PC-3 (cell line): ENCODE measurements around the gene TGOLN2. TPM values are rescaled to one million over a fixed set of nuclear protein-coding genes. Genes with fewer than 3 reads are reported as not detected.

Experiments used
- ATAC-seq: fragments of 200-7000 bp; cut with Tn5 transposase; 2 replicates; pipeline ENCODE4 v1.9.1; 2020; ENCODE audit warnings: mild to moderate bottlenecking, moderate library complexity
- BruUV-seq: library from RNA; stranded (reverse); fragments of 400-500 nt; replicated peaks from 2 replicates; lab custom pipeline; 2021; lab: Mats Ljungman, UMichigan
- CTCF ChIA-PET: fragments of 300-600 bp; sonication (Branson Sonifier 250); formaldehyde crosslinking; loops from one replicate; lab custom pipeline; 2022; ENCODE audit warnings: antibody characterized with exemption; lab: Charles Lee
- POLR2A ChIA-PET: fragments of 300-600 bp; sonication (Branson Sonifier 250); formaldehyde crosslinking; loops from one replicate; lab custom pipeline; 2022; ENCODE audit warnings: antibody characterized with exemption; ENCODE audit not compliant: unreplicated experiment; lab: Charles Lee
- DNase-seq: peaks from one replicate; pipeline ENCODE4 v3.0.0-alpha.2; 2015
- H2AFZ ChIP-seq: fragments of 300-600 bp; sonication (generic); 2 replicates; pipeline ENCODE4 v1.6.0; 2016; ENCODE audit warnings: antibody characterized with exemption, low read length
- H3F3A ChIP-seq: fragments of 300-600 bp; sonication (generic); one replicate; pipeline ENCODE4 v1.6.0; 2017; ENCODE audit warnings: antibody characterized with exemption, low read length, control low read depth, mild to moderate bottlenecking; ENCODE audit not compliant: unreplicated experiment
- H3K27ac ChIP-seq: fragments of 300-600 bp; sonication (generic); 2 replicates; pipeline ENCODE4 v1.5.1; 2016; ENCODE audit warnings: mild to moderate bottlenecking, low read length
- H3K27me3 ChIP-seq: fragments of 300-600 bp; sonication (generic); 2 replicates; pipeline ENCODE4 v1.6.1; 2016; ENCODE audit warnings: low read length, mixed read lengths
- H3K36me3 ChIP-seq: fragments of 300-600 bp; sonication (generic); 2 replicates; pipeline ENCODE4 v1.6.1; 2016; ENCODE audit warnings: low read depth, mixed run types, low read length, mixed read lengths
- H3K4me1 ChIP-seq: fragments of 300-600 bp; sonication (generic); 2 replicates; pipeline ENCODE4 v1.5.1; 2016; ENCODE audit warnings: low read length; ENCODE audit not compliant: insufficient read depth
- H3K4me2 ChIP-seq: fragments of 300-600 bp; sonication (generic); 2 replicates; pipeline ENCODE4 v1.6.0; 2016; ENCODE audit warnings: low read length
- H3K4me3 ChIP-seq: fragments of 300-600 bp; sonication (generic); 2 replicates; pipeline ENCODE4 v1.5.1; 2016; ENCODE audit warnings: mild to moderate bottlenecking, low read length, mixed read lengths
- H3K79me2 ChIP-seq: fragments of 300-600 bp; sonication (generic); 2 replicates; pipeline ENCODE4 v1.6.1; 2017; ENCODE audit warnings: low read length, mixed read lengths
- H3K9ac ChIP-seq: fragments of 300-600 bp; sonication (generic); 2 replicates; pipeline ENCODE4 v1.6.0; 2016; ENCODE audit warnings: mild to moderate bottlenecking, low read length
- H3K9me2 ChIP-seq: fragments of 300-600 bp; sonication (generic); replicated peaks from 2 replicates; pipeline ENCODE4 v1.6.1; 2016; ENCODE audit warnings: mixed run types, low read length, mixed read lengths
- H3K9me3 ChIP-seq: fragments of 300-600 bp; sonication (generic); 2 replicates; pipeline ENCODE4 v1.6.1; 2016; ENCODE audit warnings: low read length, mixed read lengths
- H4K20me1 ChIP-seq: fragments of 300-600 bp; sonication (generic); 2 replicates; pipeline ENCODE4 v1.6.1; 2016; ENCODE audit warnings: low read length, mixed read lengths
- EZH2 ChIP-seq: fragments of 300-600 bp; sonication (generic); IDR thresholded peaks from one replicate; pipeline ENCODE4 v1.6.1; 2017; ENCODE audit warnings: antibody characterized with exemption, mild to moderate bottlenecking, low read length; ENCODE audit not compliant: unreplicated experiment
- EZH2phosphoT487 ChIP-seq: fragments of 300-600 bp; sonication (generic); IDR thresholded peaks from 2 replicates; pipeline ENCODE4 v1.6.1; 2018; ENCODE audit warnings: mild to moderate bottlenecking, antibody characterized with exemption, low read length, borderline replicate concordance
- intact Hi-C: fragments of 100-400 bp; cut with micrococcal nuclease; formaldehyde crosslinking; loops from 2 replicates; pipeline ENCODE4 v1.9.0; 2023
- total RNA-seq: library from RNA; depleted of rRNA; stranded (reverse); fragments of >200 nt; gene quantifications from 2 replicates; pipeline ENCODE4 v1.2.3, GENCODE V29; 2014
- TF ChIP-seq, protein P1 (sequence below): fragments of 300-600 bp; sonication (generic); conservative IDR thresholded peaks from 2 replicates; pipeline ENCODE4 v1.5.1; 2017; ENCODE audit warnings: antibody characterized with exemption, low read depth, mild to moderate bottlenecking, low read length

The TGOLN2 gene
- total RNA-seq, 1 experiment from 2014 or later = 48.9 TPM

DNA sequence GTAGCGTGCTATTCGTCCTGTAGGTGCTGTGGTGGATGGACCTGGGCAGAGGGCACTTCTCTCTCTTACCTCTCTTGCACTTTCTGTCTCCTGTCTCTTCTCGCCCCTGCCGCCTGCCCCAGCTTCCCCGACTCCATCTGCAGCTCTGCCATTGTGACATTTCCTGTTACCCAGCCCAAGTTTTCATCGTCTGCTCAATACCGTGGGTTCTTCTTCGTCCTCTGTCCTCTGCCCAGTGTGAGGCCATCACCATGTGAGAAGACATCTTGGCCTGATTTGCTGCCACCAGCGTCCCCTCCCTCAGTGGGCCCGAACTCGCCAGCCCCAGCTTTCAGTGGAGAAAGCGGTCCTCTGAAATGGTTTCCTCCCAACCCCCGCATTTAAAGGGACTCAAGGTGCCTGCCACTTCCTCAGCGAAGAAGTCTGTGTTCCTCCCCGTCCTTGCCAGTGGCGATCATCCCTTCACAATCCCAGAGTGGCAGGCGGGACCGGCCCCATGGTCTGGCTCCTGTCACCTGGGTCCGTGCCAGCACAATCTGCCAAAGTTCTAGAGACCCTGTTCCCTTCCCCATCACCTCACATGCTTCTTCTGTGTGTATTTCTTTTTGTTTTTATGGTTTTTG is 18.0 kb downstream of the TGOLN2 start:
- H3K9ac ChIP-seq = no peak overlapping the region
- H3K27me3 ChIP-seq = no peaks in the 10 kb centered on the region
- H3F3A ChIP-seq = no peaks in the 10 kb centered on the region
- CTCF ChIA-PET = interaction anchor here (0.5 kb wide), 1 partner anchor 250 kb away, joined by 3 read pairs; no protein-coding TSS in a partner anchor
- no peaks in the 10 kb centered on the region for H3K79me2 ChIP-seq
- H3K36me3 ChIP-seq = no peaks in the 10 kb centered on the region
- DNase-seq (no peak), ATAC-seq (no peak)
- POLR2A ChIA-PET = interaction anchor here (0.8 kb wide), 1 partner anchor 16 kb away, joined by 3 read pairs; no protein-coding TSS in a partner anchor
- no peak overlapping the region for H3K4me2 ChIP-seq
- no peak overlapping the region for H3K27ac ChIP-seq
- H3K9me2 ChIP-seq = no peaks in the 10 kb centered on the region
- H2AFZ ChIP-seq = no peak overlapping the region
- no peaks in the 10 kb centered on the region for H4K20me1 ChIP-seq
- no peak for TF ChIP-seq EZH2
- TF ChIP-seq, protein P1, sequence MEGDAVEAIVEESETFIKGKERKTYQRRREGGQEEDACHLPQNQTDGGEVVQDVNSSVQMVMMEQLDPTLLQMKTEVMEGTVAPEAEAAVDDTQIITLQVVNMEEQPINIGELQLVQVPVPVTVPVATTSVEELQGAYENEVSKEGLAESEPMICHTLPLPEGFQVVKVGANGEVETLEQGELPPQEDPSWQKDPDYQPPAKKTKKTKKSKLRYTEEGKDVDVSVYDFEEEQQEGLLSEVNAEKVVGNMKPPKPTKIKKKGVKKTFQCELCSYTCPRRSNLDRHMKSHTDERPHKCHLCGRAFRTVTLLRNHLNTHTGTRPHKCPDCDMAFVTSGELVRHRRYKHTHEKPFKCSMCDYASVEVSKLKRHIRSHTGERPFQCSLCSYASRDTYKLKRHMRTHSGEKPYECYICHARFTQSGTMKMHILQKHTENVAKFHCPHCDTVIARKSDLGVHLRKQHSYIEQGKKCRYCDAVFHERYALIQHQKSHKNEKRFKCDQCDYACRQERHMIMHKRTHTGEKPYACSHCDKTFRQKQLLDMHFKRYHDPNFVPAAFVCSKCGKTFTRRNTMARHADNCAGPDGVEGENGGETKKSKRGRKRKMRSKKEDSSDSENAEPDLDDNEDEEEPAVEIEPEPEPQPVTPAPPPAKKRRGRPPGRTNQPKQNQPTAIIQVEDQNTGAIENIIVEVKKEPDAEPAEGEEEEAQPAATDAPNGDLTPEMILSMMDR = no peak
- TF ChIP-seq EZH2phosphoT487 = no peak
- no peak overlapping the region for H3K4me3 ChIP-seq
- peaks cover 16% of the 10 kb centered on the region for H3K4me1 ChIP-seq
- no peaks in the 10 kb centered on the region for H3K9me3 ChIP-seq
- TSS peak; percentile 46 for BruUV-seq
- intact Hi-C loops = no loop called here

DNA sequence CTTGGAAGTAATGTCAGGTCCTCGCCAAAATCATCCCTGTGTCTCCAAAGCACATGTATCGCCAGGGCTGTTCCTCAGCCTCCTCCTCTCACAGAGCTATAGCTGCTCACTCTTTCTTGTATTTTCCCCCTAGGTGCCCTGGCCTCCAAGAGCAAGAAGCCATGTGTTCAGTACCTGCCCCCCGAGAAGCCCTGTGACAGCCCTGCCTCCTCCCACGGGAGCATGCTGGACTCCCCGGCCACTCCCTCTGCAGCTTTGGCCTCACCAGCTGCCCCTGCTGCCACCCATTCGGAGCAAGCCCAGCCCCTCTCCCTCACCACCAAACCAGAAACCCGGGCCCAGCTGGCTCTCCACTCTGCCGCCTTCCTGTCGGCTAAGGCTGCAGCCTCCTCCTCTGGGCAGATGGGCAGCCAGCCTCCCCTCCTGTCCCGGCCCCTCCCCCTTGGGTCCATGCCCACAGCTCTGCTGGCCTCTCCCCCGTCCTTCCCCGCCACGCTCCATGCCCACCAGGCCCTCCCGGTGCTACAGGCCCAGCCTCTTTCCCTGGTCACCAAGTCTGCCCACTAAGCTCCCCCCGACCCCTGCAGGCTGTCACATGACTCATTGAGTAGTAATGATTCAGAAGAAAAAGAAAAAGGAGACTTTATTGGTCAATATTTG is 18.8 kb downstream of the TGOLN2 start:
- no TSS peak for BruUV-seq
- Histone ChIP-seq H3K36me3 (no peaks in the 10 kb centered on the region), H3K27ac (no peak overlapping the region), H3K27me3 (no peaks in the 10 kb centered on the region), H3K9ac (no peak overlapping the region), H2AFZ (no peak overlapping the region), H3K4me3 (no peak overlapping the region), H3K79me2 (no peaks in the 10 kb centered on the region), H3K9me2 (no peaks in the 10 kb centered on the region), H3K4me1 (peaks cover 16% of the 10 kb centered on the region), H3K4me2 (no peak overlapping the region), H3K9me3 (no peaks in the 10 kb centered on the region), H3F3A (no peaks in the 10 kb centered on the region), H4K20me1 (no peaks in the 10 kb centered on the region)
- DNase-seq (peak; percentile 34), ATAC-seq (peak; percentile 21)
- ChIA-PET POLR2A (interaction anchor here (0.8 kb wide), 1 partner anchor 15 kb away, joined by 3 read pairs; no protein-coding TSS in a partner anchor), CTCF (no interaction called here)
- intact Hi-C loops = no loop called here
- TF ChIP-seq, protein P1 = no peak
- TF ChIP-seq EZH2phosphoT487 (no peak), EZH2 (no peak)

DNA sequence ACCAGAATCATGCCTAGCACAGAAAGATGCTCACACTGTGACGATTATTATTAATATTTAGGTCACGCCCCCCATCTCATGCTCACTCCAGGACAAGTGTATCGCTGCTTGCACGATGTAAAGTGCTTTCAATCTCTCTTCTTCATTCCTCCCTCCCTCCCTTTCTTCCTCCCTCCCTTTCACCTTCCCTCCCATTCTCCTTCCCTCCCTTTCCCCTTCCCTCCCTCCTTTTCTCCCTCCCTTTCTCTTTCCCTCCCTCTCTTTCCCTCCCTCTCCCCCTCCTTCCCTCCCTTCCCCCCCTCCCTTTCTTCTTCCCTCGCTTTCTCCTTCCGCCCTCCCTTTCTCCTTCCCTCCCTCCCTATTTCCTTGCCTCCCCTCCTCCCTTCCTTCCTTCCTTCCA is 19.6 kb downstream of the TGOLN2 start:
- ChIA-PET CTCF (no interaction called here), POLR2A (no interaction called here)
- intact Hi-C loops = no loop called here
- H3K4me1 ChIP-seq = peaks cover 16% of the 10 kb centered on the region
- H3K27me3 ChIP-seq = no peaks in the 10 kb centered on the region
- TF ChIP-seq EZH2phosphoT487 (no peak), EZH2 (no peak)
- TF ChIP-seq, protein P1 = no peak
- H3K9me2 ChIP-seq = no peaks in the 10 kb centered on the region
- no peaks in the 10 kb centered on the region for H3K79me2 ChIP-seq
- no peaks in the 10 kb centered on the region for H3F3A ChIP-seq
- no peak overlapping the region for H2AFZ ChIP-seq
- no peaks in the 10 kb centered on the region for H4K20me1 ChIP-seq
- no peaks in the 10 kb centered on the region for H3K9me3 ChIP-seq
- H3K9ac ChIP-seq = no peak overlapping the region
- H3K4me3 ChIP-seq = no peak overlapping the region
- H3K36me3 ChIP-seq = no peaks in the 10 kb centered on the region
- DNase-seq (no peak), ATAC-seq (no peak)
- H3K27ac ChIP-seq = no peak overlapping the region
- no TSS peak for BruUV-seq
- no peak overlapping the region for H3K4me2 ChIP-seq
